GM18507 (cell line): Measurements from ENCODE around the gene WWOX.

ENCODE experiments used
- DNase-seq: peaks from one replicate; pipeline ENCODE4 v3.0.0; 2011; ENCODE audit warnings: low read depth; ENCODE audit not compliant: insufficient read length; ENCODE audit errors: extremely low spot score
- FAIRE-seq: peaks from 2 replicates; lab custom pipeline; 2011; peaks lifted over from hg19 to GRCh38; lab: Jason Lieb, UNC

The WWOX gene

DNA sequence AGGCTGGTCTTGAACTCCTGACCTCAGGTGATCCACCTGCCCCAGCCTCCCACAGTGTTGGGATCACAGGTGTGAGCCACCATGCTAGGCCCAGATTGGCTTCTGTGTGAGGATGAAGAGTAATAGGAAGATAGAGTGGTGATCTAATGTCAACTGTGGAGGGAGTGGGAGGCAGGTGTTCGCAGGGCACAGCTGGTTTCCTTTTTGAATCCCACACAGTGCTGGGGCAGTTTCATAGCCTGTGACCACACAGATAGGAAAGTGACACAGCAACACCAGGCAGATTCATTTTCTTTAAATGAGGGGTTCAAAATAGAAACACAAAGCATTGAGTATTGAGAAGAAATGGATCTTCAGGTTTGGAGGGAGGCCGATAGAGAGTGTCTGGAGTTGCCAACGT is 540.3 kb downstream of the WWOX start:
- DNase-seq (no peak), FAIRE-seq (no peak)

DNA sequence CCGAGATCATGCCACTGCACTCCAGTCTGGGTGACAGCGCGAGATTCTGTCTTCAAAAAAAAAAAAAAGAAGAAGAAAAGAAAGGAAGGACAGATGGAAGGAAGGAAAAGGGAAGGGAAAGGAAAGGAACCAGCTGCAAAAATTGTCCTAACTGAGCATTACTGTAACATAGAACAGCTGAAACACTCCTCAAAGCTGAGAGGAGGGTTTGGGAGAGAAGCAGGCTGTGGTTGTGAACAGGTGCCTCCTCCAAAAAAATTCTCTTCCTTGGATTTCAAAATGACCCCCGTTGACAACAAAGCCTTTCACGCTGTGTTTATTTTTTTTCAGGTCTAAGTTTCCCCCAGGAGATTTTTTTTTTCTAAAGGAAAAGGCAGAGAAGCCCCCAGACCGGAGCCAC is 541.4 kb downstream of the WWOX start:
- DNase-seq (no peak), FAIRE-seq (no peak)

- DNase-seq (no peak), FAIRE-seq (no peak)
Observed at GRCh38 chr16:78641433-78641832, 542.0 kb downstream of the WWOX start.

GRCh38 chr16:78642621-78643285 is 543.3 kb downstream of the WWOX start:
- no peak for DNase-seq

GRCh38 chr16:78645657-78646056 is 546.2 kb downstream of the WWOX start:
- no peak for DNase-seq
- FAIRE-seq = no peak

More at GRCh38 chr16:78642621-78643285, 543.3 kb downstream of the WWOX start:
- FAIRE-seq = no peak

- FAIRE-seq (no peak), DNase-seq (no peak)
Observed at GRCh38 chr16:78647019-78647418, 547.6 kb downstream of the WWOX start.

DNA sequence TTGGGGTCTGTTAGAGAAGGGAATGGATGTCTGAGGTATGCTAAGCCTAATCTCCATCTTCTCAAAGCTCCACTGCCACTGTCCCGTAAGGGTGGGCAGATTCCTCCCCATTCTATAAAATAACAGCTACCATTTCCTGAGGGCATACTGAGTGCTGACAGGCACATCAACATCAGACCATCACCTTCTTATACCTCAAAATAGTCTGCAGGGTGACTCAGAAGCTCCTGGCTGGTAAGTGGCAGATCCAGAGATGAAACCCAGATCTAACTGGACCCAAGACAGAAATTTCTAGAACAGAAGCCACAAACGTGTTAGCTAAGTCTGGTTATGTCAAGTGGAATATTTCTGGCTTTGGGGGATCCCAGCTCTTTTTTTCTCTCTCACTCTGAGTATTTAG is 548.0 kb downstream of the WWOX start:
- DNase-seq = no peak
- no peak for FAIRE-seq

DNA sequence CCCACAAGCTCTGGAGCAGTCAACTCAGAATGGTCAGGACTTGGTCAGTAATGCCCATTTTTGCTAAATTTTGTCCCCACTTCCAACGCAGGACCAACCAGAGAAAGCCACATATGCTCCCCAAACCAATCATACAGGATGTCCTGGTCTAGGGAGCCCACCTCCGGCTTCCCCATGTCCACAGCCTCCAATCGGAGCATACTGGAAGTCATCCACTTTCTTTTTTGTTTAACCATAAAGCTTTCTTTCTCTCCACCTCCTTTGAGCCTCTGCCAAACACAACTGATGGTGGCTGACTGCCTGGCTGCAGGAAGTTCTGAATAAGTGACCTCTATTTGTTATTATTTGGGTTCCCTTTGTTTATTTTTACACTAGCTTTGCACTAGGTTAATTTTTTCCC is 549.1 kb downstream of the WWOX start:
- FAIRE-seq = no peak

GRCh38 chr16:78650339-78651074 is 551.1 kb downstream of the WWOX start:
- FAIRE-seq (no peak), DNase-seq (no peak)

More for the DNA sequence above, 549.1 kb downstream of the WWOX start:
- DNase-seq = no peak

- no peak for FAIRE-seq
- no peak for DNase-seq
Observed at GRCh38 chr16:78654929-78655328, 555.5 kb downstream of the WWOX start.

DNA sequence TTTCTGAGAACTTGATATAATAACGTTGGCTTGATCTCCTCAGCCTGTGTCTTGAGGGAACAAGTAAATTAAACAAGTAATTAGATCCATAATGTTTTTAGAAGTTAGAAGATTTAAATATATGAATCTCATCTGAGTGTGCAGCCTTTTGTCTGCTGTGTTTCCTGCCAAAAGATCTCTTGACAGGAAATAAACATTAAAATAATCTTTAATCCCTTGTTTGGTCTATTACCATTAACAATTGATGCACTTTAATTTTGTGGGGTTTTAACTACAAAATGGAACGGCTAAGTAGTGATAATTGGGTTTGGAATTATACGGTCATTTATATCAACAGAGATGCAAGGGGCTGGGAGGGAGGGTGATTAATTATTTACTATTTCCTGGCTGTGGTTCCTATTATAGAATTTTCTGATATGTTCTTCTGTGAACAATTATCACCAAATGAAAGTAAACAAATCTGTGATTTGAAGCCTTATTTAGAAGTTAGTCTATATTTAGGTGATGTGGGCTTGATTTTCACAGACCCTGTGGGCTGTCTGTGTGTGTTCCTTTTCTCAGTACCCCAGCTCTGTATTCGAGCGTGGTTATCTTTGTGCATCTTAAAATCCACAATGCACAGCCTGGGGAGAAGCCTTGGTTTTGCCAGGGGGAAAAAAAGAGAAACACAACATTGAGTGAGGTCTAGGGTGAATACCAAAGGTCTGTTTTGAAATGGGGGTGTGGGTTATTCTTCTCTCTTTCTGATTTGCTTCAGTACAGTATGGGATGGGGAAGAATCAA is 556.1 kb downstream of the WWOX start:
- FAIRE-seq (no peak), DNase-seq (no peak)

- DNase-seq = no peak
- FAIRE-seq = no peak
Observed at GRCh38 chr16:78656887-78657286, 557.4 kb downstream of the WWOX start.

DNA sequence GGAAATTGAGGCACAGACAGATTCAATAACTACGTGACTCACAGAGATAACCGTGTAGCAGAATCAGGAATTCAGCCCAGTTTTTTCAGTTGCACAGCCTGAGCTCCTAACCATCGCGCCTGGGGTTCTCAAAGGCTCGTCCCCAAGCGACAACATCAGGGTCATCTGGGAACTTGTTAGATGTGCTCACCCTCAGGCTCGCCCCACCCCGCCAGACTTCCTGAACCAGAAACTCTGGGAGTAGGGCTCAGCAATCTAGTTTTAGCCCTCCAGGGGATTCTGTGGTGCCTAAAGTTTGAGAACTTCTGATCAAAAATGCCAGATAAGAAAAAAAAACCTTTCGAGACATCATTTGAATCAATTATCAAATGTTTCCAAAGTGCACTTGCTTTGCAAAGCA is 559.8 kb downstream of the WWOX start:
- DNase-seq (no peak), FAIRE-seq (no peak)

DNA sequence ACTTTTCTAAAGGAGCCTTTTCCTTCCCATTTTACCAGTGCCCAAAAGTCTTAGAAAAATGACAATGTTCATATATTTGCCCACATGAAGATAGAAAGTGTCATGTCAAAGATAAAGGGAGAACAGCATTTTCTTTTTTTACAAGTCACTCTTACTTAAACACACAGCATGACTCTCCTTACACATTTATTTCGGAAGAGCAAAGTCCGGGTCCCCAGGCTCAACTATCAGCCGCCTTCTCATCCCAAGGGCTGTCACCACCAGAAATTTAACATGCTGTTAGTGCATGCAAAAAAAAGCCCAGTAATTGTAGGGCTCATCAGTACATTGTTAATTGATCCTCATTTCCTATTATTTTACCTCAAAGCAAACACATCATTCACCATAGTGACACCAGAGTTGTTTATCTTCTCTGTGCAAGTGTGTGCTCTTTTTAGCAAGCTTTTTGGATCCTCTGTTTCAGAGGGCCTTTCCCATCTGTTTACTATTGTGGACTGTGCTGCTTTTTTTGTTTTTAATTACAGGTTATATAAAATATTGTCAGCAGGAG is 560.3 kb downstream of the WWOX start:
- FAIRE-seq (no peak), DNase-seq (no peak)

GRCh38 chr16:78660795-78661194 is 561.3 kb downstream of the WWOX start:
- FAIRE-seq (no peak), DNase-seq (no peak)

DNA sequence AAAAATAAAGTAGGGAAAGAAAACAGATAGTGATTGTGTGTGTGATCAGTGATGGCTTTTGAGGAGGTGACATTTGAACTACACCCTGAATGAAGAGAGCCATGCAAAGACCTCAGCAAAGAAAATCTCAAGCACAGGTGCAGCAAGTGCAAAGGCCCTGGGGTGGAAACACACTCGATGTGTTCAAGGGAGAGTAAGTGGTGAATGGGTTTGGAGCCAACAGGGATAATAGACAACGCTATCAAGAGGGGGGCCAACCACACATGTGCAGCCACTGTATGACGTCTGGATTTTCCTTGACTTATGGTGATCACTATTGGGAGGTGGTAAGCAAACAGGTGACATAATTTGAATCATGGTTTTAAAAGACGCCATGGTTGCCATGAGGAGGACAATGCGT is 564.2 kb downstream of the WWOX start:
- FAIRE-seq = no peak
- DNase-seq = no peak

DNA sequence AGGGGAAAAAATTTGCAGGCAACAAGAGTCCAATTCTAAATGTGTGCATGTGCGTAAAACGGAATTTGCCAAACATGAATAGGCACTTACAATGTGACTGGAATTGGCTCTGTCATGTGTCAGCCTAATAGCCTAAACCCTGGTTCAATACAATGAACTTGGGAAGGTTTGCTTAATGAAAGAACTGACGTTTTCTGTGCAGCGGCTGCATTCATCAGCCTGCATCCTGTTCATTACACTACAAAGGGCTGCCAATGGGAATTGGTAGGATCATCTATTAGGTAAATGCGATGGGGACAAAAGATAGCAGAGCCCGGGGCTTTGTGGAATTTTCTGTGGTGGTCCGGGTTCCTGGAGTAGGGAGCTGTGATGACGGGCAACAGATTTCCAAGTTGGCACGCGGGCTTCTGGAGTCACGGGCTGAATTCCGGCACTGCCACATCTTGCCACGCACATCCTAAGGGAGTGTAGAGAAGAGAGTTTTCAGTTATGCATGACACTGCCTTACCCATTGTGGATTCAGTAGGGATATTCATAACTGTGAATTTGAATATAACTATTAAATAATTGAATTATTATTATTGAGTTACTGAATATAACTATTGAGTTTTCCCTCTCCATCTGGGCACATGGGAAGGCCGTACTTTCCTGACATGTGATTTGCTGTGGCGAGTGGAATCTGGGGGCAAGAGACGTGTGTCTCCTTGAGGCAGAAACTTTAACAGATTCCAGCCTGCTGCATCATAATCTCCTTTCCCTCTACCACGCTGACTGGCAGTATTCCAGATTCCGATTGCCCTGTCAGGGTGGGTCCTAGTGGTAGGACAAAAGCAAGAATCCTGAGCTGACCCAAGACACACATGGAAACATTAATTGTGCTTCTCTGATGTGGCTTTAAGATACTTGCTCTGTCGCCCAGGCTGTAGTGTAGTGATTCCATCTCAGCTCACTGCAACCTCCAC is 565.6 kb downstream of the WWOX start:
- DNase-seq (no peak), FAIRE-seq (no peak)

DNA sequence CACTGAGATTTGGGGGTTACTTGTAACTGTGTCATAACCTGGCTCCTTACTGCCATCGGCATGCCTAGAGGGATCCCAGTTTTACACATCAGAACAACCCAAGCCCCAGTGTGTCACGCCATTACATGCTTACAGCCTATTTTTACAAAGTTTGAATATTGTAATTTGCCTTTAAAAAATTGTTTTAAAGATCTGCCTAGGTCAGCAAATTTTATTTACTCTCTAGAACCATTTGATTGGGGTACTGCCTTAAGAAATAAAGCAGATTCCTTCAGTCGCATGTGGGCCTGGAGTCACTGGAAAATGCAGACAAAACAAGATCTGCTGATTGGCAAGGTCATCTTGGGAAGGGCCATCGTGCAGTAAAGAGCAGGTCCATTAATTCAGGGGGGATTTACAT is 566.9 kb downstream of the WWOX start:
- no peak for DNase-seq
- FAIRE-seq = no peak

DNA sequence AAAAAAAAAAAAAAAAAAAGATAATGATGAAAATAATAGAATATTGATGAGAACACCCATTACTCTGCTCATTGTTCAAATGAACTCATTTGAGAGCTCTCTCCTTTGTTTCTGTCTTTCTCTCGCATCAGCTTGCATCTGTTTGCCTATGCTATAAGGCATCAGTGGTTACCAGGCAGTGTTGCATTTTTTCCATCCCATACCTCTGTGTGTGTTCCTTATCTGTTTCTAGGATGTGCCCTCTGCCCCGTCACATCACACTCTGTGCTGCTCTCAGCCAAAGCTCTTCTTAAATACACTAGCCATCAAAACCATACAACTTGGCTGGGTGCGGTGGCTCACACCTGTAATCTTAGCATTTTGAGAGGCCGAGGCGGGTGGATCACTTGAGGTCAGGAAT is 568.2 kb downstream of the WWOX start:
- FAIRE-seq (no peak), DNase-seq (no peak)
